Measurements from ENCODE around the gene EDAR. TPM values are rescaled to one million over a fixed set of nuclear protein-coding genes. Genes with fewer than 3 reads are reported as not detected.

The EDAR gene
- total RNA-seq, 2 donors from 2014 or later: not detected

GRCh38 chr2:108908713-108909070, 80.3 kb downstream of the EDAR start:
- 83% methylated on average over 1 of the region's 1 CpG; no CpG with 5 or more reads in 1 of the 2 experiments for WGBS, 2 experiments (ENCODE audit: insufficient coverage in 1 of 2, insufficient read length in 1 of 2)
- TF ChIP-seq CTCF (conservative IDR thresholded peaks at IDR 0.05): no peak

GRCh38 chr2:108907822-108908712, 81.0 kb downstream of the EDAR start:
- Histone ChIP-seq H3K4me3 (ENCODE audit: low read length) (no peak overlapping the region), H3K9ac (ENCODE audit: extremely low read depth, low read length, poor library complexity, severe bottlenecking) (no peak overlapping the region), H3K4me1 (ENCODE audit: control insufficient read depth, insufficient read depth, low read length) (no peaks in the 10 kb centered on the region), H3K36me3 (ENCODE audit: control insufficient read depth, insufficient read depth, low read length) (no peaks in the 10 kb centered on the region), H3K27me3 (ENCODE audit: control insufficient read depth, insufficient read depth, low read length, poor library complexity, severe bottlenecking) (no peaks in the 10 kb centered on the region), H3K9me3 (ENCODE audit: control insufficient read depth, low read length) (no peaks in the 10 kb centered on the region), H3K27ac (ENCODE audit: low read depth, low read length) (no peak overlapping the region)
- WGBS, 2 experiments (ENCODE audit: insufficient coverage in 1 of 2, insufficient read length in 1 of 2): 91 to 94% methylated on average over 15 to 24 of the region's 24 CpGs
- no peak overlapping the region for H3K4me3 Mint-ChIP-seq
- no peak for TF ChIP-seq CTCF (conservative IDR thresholded peaks at IDR 0.05)
- H3K27ac Mint-ChIP-seq: no peak overlapping the region
- DNase-seq: peak; percentile 49
- H3K27me3 Mint-ChIP-seq (ENCODE audit: insufficient read depth): no peaks in the 10 kb centered on the region
- H3K9me3 Mint-ChIP-seq: no peaks in the 10 kb centered on the region
- no peaks in the 10 kb centered on the region for H3K36me3 Mint-ChIP-seq (ENCODE audit: low read depth)
- peaks cover 12% of the 10 kb centered on the region for H3K4me1 Mint-ChIP-seq

More at GRCh38 chr2:108908713-108909070, 80.3 kb downstream of the EDAR start:
- Histone ChIP-seq H3K9me3 (ENCODE audit: control insufficient read depth, low read length) (no peaks in the 10 kb centered on the region), H3K4me3 (ENCODE audit: low read length) (no peak overlapping the region), H3K36me3 (ENCODE audit: control insufficient read depth, insufficient read depth, low read length) (no peaks in the 10 kb centered on the region), H3K4me1 (ENCODE audit: control insufficient read depth, insufficient read depth, low read length) (no peaks in the 10 kb centered on the region), H3K27ac (ENCODE audit: low read depth, low read length) (no peak overlapping the region), H3K9ac (ENCODE audit: extremely low read depth, low read length, poor library complexity, severe bottlenecking) (no peak overlapping the region), H3K27me3 (ENCODE audit: control insufficient read depth, insufficient read depth, low read length, poor library complexity, severe bottlenecking) (no peaks in the 10 kb centered on the region)
- Mint-ChIP-seq H3K4me3 (no peak overlapping the region), H3K27me3 (ENCODE audit: insufficient read depth) (no peaks in the 10 kb centered on the region), H3K9me3 (no peaks in the 10 kb centered on the region), H3K4me1 (peaks cover 12% of the 10 kb centered on the region), H3K36me3 (ENCODE audit: low read depth) (no peaks in the 10 kb centered on the region), H3K27ac (no peak overlapping the region)
- DNase-seq: peak; percentile 29

GRCh38 chr2:108906403-108907077, 82.5 kb downstream of the EDAR start:
- Histone ChIP-seq H3K36me3 (ENCODE audit: control insufficient read depth, insufficient read depth, low read length) (no peaks in the 10 kb centered on the region), H3K9me3 (ENCODE audit: control insufficient read depth, low read length) (no peaks in the 10 kb centered on the region), H3K27ac (ENCODE audit: low read depth, low read length) (no peak overlapping the region), H3K9ac (ENCODE audit: extremely low read depth, low read length, poor library complexity, severe bottlenecking) (no peak overlapping the region), H3K4me3 (ENCODE audit: low read length) (no peak overlapping the region), H3K4me1 (ENCODE audit: control insufficient read depth, insufficient read depth, low read length) (no peaks in the 10 kb centered on the region), H3K27me3 (ENCODE audit: control insufficient read depth, insufficient read depth, low read length, poor library complexity, severe bottlenecking) (no peaks in the 10 kb centered on the region)
- H3K27me3 Mint-ChIP-seq (ENCODE audit: insufficient read depth): no peaks in the 10 kb centered on the region
- H3K4me3 Mint-ChIP-seq: no peak overlapping the region
- no peak for TF ChIP-seq CTCF (conservative IDR thresholded peaks at IDR 0.05)
- 86 to 98% methylated on average over 9 to 15 of the region's 15 CpGs for WGBS, 2 experiments (ENCODE audit: insufficient coverage in 1 of 2, insufficient read length in 1 of 2)
- H3K36me3 Mint-ChIP-seq (ENCODE audit: low read depth): no peaks in the 10 kb centered on the region
- H3K9me3 Mint-ChIP-seq: no peaks in the 10 kb centered on the region
- peaks cover 12% of the 10 kb centered on the region for H3K4me1 Mint-ChIP-seq
- peak; percentile 35 for DNase-seq
- H3K27ac Mint-ChIP-seq: no peak overlapping the region
